Measurements from ENCODE around the gene ISCA1.

- no peak for TF ChIP-seq CTCF (IDR thresholded peaks at IDR 0.05)
- TF ChIP-seq POLR2A (IDR thresholded peaks at IDR 0.05), result no peak
Measured at GRCh38 chr9:86241216-86241615, 41.1 kb downstream of the ISCA1 start.

Measured in breast epithelium (tissue), 3 donors.